Astrocyte (in vitro differentiated cells and primary cell): ENCODE results near the gene HOXB6.

ENCODE experiments used
- EZH2 ChIP-seq: IDR thresholded peaks from 2 replicates; pipeline ENCODE4 v1.6.1; 2012; ENCODE audit warnings: mild to moderate bottlenecking, low read length, inconsistent platforms; ENCODE audit not compliant: insufficient read depth
- TF ChIP-seq, protein P1 (sequence below): IDR thresholded peaks from 2 replicates; pipeline ENCODE4 v1.5.1; 2011; ENCODE audit warnings: low read depth, mild to moderate bottlenecking, inconsistent platforms, low read length, moderate library complexity; ENCODE audit not compliant: insufficient read depth

GRCh38 chr17:48589060-48589830 lies 15.5 kb downstream of the HOXB6 start:
- no peak for TF ChIP-seq EZH2
- TF ChIP-seq, protein P1, sequence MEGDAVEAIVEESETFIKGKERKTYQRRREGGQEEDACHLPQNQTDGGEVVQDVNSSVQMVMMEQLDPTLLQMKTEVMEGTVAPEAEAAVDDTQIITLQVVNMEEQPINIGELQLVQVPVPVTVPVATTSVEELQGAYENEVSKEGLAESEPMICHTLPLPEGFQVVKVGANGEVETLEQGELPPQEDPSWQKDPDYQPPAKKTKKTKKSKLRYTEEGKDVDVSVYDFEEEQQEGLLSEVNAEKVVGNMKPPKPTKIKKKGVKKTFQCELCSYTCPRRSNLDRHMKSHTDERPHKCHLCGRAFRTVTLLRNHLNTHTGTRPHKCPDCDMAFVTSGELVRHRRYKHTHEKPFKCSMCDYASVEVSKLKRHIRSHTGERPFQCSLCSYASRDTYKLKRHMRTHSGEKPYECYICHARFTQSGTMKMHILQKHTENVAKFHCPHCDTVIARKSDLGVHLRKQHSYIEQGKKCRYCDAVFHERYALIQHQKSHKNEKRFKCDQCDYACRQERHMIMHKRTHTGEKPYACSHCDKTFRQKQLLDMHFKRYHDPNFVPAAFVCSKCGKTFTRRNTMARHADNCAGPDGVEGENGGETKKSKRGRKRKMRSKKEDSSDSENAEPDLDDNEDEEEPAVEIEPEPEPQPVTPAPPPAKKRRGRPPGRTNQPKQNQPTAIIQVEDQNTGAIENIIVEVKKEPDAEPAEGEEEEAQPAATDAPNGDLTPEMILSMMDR: no peak
